Breast epithelium (tissue), 4 donors: ENCODE measurements around the gene APOL2. TPM values are rescaled to one million over a fixed set of nuclear protein-coding genes. Genes with fewer than 3 reads are reported as not detected.

ENCODE experiments used
- DNase-seq, 2 donors: peaks; one replicate each; pipeline ENCODE4 v3.0.0-alpha.2; 2019; ENCODE audit warnings: low spot score in 2 of 2
- H3K27ac ChIP-seq, 2 donors: fragments of 200-600 bp; sonication (generic) in 1 of 2; one replicate each; pipeline ENCODE4 v1.5.1; 2016 to 2019; ENCODE audit warnings: mild to moderate bottlenecking in 1 of 2
- H3K27me3 ChIP-seq, 2 donors: fragments of 200-600 bp; sonication (generic) in 1 of 2; one replicate each; pipeline versions ENCODE4 v1.5.1 to v1.6.0; 2017 to 2019; ENCODE audit warnings: control low read depth in 1 of 2, mild to moderate bottlenecking in 1 of 2
- H3K36me3 ChIP-seq: fragments of 200-600 bp; one replicate; pipeline ENCODE4 v1.5.1; 2019
- H3K4me1 ChIP-seq, 2 donors: fragments of 200-600 bp; sonication (generic); one replicate each; pipeline ENCODE4 v1.5.1; 2016 to 2019; ENCODE audit warnings: control low read depth in 1 of 2
- H3K4me3 ChIP-seq, 3 donors: fragments of 200-600 bp; sonication (generic); 1 replicate in 2 of 3; 2 replicates in 1 of 3; pipeline ENCODE4 v1.5.1; 2016 to 2019; ENCODE audit warnings: mild to moderate bottlenecking in 3 of 3, moderate library complexity in 2 of 3
- H3K9me3 ChIP-seq, 2 donors: fragments of 200-600 bp; sonication (generic) in 1 of 2; one replicate each; pipeline ENCODE4 v1.5.1; 2016 to 2019; ENCODE audit warnings: control low read depth in 1 of 2
- POLR2A ChIP-seq: fragments of 450-650 bp; IDR thresholded peaks from one replicate; pipeline ENCODE4 v1.6.1; 2016; ENCODE audit warnings: antibody characterized with exemption, mild to moderate bottlenecking, moderate library complexity
- POLR2AphosphoS5 ChIP-seq, 3 donors: sonication (generic); formaldehyde crosslinking; IDR thresholded peaks; one replicate each; pipeline ENCODE4 v1.6.1; 2017; ENCODE audit warnings: antibody characterized with exemption in 3 of 3
- intact Hi-C: fragments of 100-400 bp; cut with DNase I; formaldehyde crosslinking; loops from one replicate; pipeline ENCODE4 v1.15.1; 2023; ENCODE audit warnings: low total_unique reads
- total RNA-seq, 3 donors: library from RNA; depleted of rRNA; stranded (reverse); fragments of >200 nt; gene quantifications; one replicate each; pipeline ENCODE4 v1.1.0, GENCODE V29; 2016
- TF ChIP-seq, protein P1 (sequence below), 3 donors: fragments of 450-650 bp; IDR thresholded peaks; one replicate each; pipeline ENCODE4 v1.5.1; 2016 to 2017; ENCODE audit warnings: antibody characterized with exemption in 3 of 3, mild to moderate bottlenecking in 3 of 3, moderate library complexity in 3 of 3

APOL2 gene
- total RNA-seq, 3 donors from 2014 or later: 50.4 to 112 (median 73.8) TPM

DNA sequence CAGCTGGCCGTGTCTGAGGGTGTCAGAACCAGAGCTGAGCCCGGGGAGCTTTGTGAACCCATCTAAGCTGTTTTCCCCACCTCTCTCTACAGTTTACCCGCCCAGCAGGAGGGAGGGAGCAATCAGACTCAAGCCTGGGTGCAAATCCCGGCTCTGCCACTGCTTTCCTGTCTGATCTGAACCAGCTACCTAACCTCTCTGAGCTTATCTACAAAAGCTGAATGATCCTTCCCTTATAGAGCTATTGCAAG, 252 bp downstream of the APOL2 start:
- H3K4me3 ChIP-seq: peak overlapping the region; percentile 52 to 73 (median 63)
- intact Hi-C loops: no loop called here
- no peaks in the 10 kb centered on the region for H3K27me3 ChIP-seq
- TF ChIP-seq POLR2A: no peak
- TF ChIP-seq, protein P1, sequence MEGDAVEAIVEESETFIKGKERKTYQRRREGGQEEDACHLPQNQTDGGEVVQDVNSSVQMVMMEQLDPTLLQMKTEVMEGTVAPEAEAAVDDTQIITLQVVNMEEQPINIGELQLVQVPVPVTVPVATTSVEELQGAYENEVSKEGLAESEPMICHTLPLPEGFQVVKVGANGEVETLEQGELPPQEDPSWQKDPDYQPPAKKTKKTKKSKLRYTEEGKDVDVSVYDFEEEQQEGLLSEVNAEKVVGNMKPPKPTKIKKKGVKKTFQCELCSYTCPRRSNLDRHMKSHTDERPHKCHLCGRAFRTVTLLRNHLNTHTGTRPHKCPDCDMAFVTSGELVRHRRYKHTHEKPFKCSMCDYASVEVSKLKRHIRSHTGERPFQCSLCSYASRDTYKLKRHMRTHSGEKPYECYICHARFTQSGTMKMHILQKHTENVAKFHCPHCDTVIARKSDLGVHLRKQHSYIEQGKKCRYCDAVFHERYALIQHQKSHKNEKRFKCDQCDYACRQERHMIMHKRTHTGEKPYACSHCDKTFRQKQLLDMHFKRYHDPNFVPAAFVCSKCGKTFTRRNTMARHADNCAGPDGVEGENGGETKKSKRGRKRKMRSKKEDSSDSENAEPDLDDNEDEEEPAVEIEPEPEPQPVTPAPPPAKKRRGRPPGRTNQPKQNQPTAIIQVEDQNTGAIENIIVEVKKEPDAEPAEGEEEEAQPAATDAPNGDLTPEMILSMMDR (IDR thresholded peaks at IDR 0.05): no peak
- TF ChIP-seq POLR2AphosphoS5 (IDR thresholded peaks at IDR 0.05): no peak
- DNase-seq: no peak
- H3K9me3 ChIP-seq: no peaks in the 10 kb centered on the region
- H3K27ac ChIP-seq: peak overlapping the region; percentile 88 to 92
- no peaks in the 10 kb centered on the region for H3K36me3 ChIP-seq
- peaks cover 0 to 14% of the 10 kb centered on the region in 2 donors for H3K4me1 ChIP-seq

GRCh38 chr22:36238373-36239149, 766 bp downstream of the APOL2 start:
- no peaks in the 10 kb centered on the region for H3K27me3 ChIP-seq
- H3K4me1 ChIP-seq: peaks cover 0 to 9% of the 10 kb centered on the region in 2 donors
- peak overlapping the region; percentile 52 to 73 (median 63) for H3K4me3 ChIP-seq
- no peak for DNase-seq
- intact Hi-C loops: no loop called here
- peak overlapping the region; percentile 88 to 92 for H3K27ac ChIP-seq
- H3K36me3 ChIP-seq: no peaks in the 10 kb centered on the region
- H3K9me3 ChIP-seq: no peaks in the 10 kb centered on the region
- TF ChIP-seq, protein P1 (IDR thresholded peaks at IDR 0.05): no peak
- TF ChIP-seq POLR2A (no peak), POLR2AphosphoS5 (IDR thresholded peaks at IDR 0.05) (no peak)

DNA sequence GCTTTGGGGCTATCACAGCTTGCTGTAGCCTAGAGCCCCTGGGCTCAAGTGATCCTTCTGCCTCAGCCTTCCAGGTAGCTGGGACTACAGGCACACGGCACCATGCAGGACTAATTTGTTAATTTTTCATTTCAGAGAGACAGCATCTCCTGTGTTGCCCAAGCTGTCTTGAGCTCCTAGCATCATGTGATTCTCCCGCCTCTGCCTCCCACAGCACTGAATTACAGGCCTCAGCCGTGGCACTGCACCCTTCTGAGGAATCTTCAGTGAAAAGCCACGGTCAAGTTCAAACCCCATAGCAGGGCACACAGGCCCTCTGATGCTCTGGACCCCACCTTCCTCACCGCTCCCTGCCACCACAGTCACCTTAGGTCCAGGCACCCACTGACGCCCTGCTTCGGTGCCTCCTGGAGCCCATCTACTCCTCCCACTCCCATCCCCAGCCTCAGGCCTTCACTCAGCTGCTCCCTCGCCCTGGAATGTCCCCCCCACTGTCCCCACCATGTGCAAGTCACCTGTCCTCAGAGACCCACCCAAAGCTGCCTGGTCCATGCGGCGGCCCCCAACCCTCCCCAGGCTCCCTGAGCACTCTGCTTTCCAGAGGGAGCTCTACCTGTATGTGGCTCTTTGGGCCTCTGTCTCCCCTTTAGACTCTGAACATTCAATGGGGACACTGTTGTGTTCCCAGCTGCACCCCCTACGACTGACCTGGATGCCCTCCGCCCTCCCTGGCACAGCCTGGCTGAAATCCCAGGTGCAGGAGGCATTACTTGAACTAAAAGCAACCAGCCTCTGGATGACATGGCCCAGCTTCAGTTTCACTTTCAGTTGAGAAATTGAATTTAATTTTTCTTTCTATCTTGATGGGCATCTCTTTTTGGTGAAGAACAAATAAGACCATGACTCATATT, 1.6 kb downstream of the APOL2 start:
- H3K27ac ChIP-seq: peak overlapping the region; percentile 88 to 92
- no peak for DNase-seq
- peak overlapping the region; percentile 52 to 73 (median 63) for H3K4me3 ChIP-seq
- peaks cover 0 to 9% of the 10 kb centered on the region in 2 donors for H3K4me1 ChIP-seq
- TF ChIP-seq, protein P1 (IDR thresholded peaks at IDR 0.05): no peak
- TF ChIP-seq POLR2AphosphoS5 (IDR thresholded peaks at IDR 0.05) (no peak), POLR2A (no peak)
- intact Hi-C loops: no loop called here
- H3K36me3 ChIP-seq: no peaks in the 10 kb centered on the region
- no peaks in the 10 kb centered on the region for H3K27me3 ChIP-seq
- H3K9me3 ChIP-seq: no peaks in the 10 kb centered on the region

GRCh38 chr22:36236388-36237319, 2.7 kb downstream of the APOL2 start:
- Histone ChIP-seq H3K9me3 (no peaks in the 10 kb centered on the region), H3K4me1 (peaks cover 0 to 9% of the 10 kb centered on the region in 2 donors), H3K36me3 (no peaks in the 10 kb centered on the region), H3K27ac (peak overlapping the region in 1 of 2 donors; percentile 92), H3K4me3 (peak overlapping the region; percentile 52 to 73 (median 63)), H3K27me3 (no peaks in the 10 kb centered on the region)
- intact Hi-C loops: no loop called here
- TF ChIP-seq POLR2AphosphoS5 (IDR thresholded peaks at IDR 0.05): no peak
- TF ChIP-seq POLR2A: no peak
- TF ChIP-seq, protein P1 (IDR thresholded peaks at IDR 0.05): no peak
- no peak for DNase-seq
